GM21717 (cell line): ENCODE data around the gene DOK4.

ENCODE experiments used
- ATAC-seq: cut with Tn5 transposase; IDR thresholded peaks from one replicate; pipeline ENCODE4 v1.9.1; 2021; ENCODE audit warnings: mild to moderate bottlenecking, moderate library complexity; ENCODE audit not compliant: unreplicated experiment

DOK4 gene

GRCh38 chr16:57485916-57486857, at the start of gene DOK4:
DOK4 (minus strand) TSS chr16:57486493; CDS start chr16:57479507, 6,986 bp downstream.
- ATAC-seq = peak; percentile 79

- ATAC-seq = peak; percentile 40
Measured at GRCh38 chr16:57535680-57536305, 49.5 kb upstream of the DOK4 start.

- ATAC-seq = no peak
Measured at GRCh38 chr16:57534881-57535658, 48.8 kb upstream of the DOK4 start.

DNA sequence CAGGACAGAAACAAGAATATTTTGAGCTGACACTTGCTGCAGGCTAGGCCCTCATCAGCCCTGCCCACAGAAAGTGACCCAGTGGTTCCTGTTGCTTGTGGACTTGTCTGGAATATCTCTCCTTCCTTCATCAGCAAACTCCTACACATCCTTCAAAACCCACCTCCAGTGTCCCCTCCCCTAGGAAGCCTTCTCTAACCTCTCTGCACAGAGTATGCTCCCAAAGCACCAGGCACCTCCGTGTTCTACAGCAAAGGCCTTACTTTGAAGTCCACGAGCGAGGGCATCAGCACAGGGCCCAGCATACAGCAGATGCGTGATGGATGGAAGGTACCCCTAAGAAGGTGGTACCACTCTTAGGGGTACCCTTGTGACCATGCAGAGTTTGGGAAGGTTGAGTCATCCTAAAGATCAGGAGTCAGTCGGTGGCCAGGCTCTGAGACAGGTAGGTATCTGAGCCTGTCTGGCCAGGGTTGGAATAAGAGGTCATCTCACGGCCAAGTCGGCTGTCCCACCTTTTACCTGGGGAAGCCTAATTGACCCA, 48.1 kb upstream of the DOK4 start:
- no peak for ATAC-seq

- ATAC-seq = no peak
Measured at GRCh38 chr16:57533431-57534336, 47.4 kb upstream of the DOK4 start.

- ATAC-seq = no peak
Measured at GRCh38 chr16:57532266-57532625, 46.0 kb upstream of the DOK4 start.

- no peak for ATAC-seq
Measured at GRCh38 chr16:57531635-57532265, 45.5 kb upstream of the DOK4 start.

DNA sequence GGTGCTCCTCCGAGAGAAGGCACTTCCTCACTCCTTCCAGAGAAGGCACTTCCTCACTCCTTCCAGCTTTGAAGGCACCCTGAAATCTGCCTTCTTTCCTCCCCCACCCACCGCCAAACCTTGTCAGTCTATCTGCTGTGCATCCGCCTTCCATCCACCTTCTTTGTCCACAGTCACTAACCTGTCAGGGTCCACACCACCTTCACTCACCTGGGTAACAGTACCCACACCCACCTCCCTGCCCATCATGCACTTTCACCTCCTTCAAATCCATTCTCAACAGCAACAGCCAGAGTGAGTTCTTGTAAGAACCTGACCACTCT, 44.9 kb upstream of the DOK4 start:
- ATAC-seq = no peak

DNA sequence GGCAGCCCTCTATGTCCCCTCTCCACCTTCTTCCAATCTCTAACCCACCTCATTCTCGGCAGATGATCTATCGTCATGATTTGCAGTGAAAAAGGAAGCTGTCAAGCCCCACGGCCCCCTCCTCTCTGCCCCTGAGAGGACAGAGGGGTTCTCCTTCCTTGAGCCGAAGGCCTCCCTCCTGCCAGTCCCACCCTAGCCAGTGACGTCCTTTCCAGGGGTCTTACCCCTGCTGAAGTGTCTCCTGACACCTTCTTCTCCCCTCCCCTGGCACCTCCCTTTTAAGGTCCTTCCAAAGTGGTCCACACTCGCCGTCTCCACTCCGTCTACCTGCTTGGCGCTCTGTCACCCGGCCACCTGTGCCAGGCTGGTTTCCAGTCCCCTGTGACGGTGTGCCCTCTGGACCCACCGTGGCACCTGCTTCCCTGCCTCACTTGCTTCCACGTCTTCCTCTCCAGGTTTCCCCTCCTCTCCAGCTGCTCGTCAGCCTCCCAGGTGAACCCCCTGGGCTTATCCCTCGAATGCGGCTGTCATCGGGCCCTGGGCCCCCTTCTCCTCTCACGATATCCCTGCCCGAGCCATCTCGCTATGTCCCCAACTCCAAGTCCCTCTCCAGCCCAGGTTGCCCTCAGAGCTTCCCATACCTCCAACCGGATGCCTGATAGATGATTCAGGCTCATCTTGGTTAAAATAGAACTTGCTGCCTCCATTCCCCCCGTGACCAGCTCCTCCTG, 44.4 kb upstream of the DOK4 start:
- no peak for ATAC-seq

DNA sequence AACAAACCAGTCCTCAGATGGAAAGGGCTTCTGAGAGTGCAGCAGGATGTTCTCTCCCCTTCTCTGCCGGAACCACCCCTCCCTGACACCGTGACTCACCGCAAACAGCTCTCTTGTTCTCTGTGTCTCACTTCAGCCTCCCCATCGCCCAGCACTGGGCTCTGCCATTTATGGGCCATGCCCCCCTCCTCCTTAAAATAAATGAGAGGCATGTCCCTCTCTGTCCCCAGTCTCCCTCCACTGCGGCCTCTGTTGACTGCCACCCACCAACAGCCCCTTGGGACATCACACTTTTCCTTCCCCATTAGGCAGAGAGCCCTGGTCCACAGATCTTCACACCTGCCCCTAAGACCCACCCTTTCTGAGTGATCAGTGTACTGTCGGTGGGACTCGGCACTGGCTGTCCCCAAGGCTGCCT, 43.8 kb upstream of the DOK4 start:
- ATAC-seq = peak; percentile 61

DNA sequence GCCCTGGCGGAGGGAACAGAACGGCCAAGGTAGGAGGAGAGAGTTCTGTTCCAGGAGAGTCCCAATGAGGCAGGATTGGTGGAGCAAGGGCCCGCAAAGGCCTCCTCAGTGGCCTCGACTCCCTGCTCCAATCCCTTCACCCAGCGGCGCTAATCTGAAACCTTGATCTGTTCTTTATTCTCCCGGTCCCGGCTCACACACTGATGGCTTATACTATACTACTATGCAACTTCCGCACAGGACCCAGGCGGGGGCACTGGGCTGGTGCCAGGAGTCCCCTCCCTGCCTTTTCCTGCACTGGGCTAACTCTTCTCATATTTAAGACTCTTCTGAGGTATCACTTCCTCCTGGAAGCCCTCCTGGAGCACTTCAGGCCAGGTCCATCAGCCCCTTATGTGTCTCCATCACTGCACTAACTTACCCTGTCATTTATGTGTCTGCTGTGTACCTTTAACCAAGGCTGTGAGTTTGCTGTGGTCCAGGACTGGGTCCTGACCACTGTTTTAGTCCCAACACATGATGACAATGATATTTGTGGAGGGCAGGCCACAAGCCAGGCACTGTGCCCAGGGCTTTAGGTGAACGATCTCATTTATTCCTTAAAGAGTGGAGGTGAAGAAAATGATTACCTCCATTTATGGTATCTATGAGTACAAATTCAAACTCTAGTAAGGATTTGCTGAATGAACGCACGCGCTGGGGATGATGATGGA, 43.3 kb upstream of the DOK4 start:
- ATAC-seq = no peak

DNA sequence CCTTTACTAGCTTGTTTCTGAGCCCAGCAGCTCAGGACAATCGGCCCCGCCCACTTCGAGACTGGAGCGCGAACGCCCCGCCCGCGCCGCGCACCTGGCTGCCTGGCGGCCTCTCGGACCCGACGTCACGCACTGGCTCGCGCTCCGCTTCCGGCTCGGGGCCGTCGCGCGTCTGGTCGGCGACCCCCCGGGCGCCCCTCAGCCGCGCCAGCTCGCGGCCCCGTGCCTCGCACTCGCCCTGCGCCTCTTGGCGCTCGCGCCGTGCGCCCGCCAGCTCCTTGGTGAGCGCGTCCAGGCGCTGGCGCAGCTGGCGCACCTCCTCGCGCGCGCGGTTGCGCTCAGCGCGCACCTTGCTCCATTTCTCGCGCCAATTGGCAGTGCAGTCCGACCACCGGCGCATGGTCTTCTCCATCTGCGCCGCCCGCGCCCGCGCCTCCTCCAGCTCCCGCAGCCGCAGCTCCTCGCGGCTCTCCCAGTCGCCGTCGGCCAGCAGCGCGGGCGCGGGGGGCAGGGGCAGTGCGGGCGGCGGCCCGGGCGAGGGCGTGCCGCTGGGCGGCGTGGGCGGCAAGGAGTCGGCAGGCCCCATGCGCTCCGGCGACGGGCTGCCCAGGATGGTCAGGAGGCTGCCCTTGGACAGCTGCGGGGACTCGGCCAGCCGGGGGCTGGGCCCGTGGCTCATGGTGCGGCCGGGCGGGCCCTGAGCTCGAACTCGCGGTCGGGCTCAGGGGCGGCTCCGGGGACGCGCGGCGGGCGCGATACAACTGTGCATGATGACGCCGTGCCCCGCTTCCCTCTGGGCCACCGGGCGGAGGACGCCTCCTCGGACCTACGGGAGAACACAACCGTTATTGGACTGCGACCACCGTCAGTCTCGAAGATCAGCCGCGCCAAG, 42.5 kb upstream of the DOK4 start:
- no peak for ATAC-seq

DNA sequence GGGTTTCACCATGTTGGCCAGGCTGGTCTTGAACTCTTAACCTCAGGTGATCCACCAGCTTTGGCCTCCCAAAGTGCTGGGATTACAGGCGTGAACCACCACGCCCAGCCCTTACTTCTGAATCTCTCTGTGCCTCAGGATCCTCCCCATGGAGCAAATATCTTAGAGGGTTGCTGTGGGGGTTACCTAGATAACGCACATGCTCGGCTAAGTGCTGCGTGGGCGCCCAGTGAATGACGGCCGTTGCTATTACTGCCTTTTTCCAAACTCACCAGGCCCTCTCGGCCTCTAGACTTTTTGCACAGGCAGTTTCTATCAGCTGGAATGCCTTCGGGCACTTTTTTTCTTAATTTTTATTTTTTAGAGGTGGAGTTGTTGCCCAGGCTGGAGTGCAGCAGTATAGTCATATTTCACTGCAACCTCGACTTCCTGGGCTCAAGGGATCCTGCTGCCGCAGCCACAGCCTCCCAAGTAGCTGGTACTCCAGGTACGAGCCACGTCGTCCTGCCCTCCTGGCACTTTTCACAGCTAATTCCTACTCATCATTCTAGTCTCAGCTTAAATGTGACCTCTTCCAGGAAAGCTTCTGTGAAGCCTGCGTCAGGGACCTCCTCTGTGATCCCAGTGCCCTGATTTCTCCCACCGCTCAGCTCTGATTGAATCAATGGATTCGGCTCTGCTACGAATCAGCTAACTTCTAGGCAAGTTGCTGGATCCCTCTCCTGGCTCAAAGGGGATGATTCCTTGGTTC, 41.5 kb upstream of the DOK4 start:
- ATAC-seq = no peak

DNA sequence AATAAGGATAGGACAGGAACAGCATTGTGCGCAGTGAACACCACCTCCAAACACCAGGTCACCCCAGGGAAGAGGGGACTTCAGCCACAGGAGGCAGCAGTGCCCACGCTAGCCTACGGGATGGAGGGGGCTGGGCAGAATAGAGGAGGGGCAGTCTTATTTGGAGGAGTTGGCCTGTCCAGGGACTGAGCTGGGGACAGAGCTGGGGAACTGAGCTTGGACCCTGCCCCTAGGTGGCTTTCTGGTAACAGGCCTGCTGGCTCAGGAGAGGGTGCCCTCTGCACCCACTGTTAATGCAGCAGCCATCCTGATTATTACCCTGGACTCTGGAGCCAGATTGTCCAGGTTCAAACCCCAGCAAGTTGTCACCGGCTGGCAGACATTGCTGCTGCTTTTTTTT, 40.7 kb upstream of the DOK4 start:
- ATAC-seq = no peak

- ATAC-seq = no peak
Measured at GRCh38 chr16:57526498-57526897, 40.2 kb upstream of the DOK4 start.

GRCh38 chr16:57525761-57526160, 39.5 kb upstream of the DOK4 start:
- no peak for ATAC-seq

DNA sequence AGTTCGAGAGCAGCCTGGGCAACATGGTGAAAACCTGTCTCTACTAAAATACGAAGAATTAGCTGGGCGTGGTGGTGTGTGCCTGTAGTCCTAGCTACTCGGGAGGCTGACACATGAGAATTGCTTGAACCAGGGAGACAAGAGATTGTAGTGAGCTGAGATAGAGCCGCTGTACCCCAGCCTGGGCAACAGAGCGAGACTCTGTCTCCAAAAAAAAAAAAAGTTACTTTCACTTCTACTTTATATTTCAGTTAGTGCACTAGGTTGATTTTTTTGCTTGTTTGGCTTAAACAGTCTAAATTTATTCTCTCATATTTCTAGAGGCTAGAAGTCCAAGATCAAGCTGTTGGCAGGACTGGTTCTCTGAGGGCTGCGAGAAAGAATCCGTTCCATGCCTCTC, 36.7 kb upstream of the DOK4 start:
- no peak for ATAC-seq
